ENCODE measurements around the gene NXN.

NXN gene

GRCh38 chr17:948284-948852 is 31.2 kb downstream of the NXN start:
- no peak overlapping the region for H3K4me3 ChIP-seq (ENCODE audit: low read depth, low read length)
- POLR2A ChIA-PET, result no interaction called here
- CTCF ChIA-PET, result no interaction called here
- no peak for DNase-seq (ENCODE audit: low read depth, low spot score)
- TF ChIP-seq CTCF (IDR thresholded peaks at IDR 0.05; ENCODE audit: insufficient read depth, low read length, missing control alignments), result no peak

GRCh38 chr17:946510-947236 is 32.9 kb downstream of the NXN start:
- no peak overlapping the region for H3K4me3 ChIP-seq (ENCODE audit: low read depth, low read length)
- DNase-seq (ENCODE audit: low read depth, low spot score), result no peak
- ChIA-PET POLR2A (no interaction called here), CTCF (interaction anchor here (0.8 kb wide), 1 partner anchor 9 kb away, joined by 3 read pairs; no protein-coding TSS in a partner anchor)
- no peak for TF ChIP-seq CTCF (IDR thresholded peaks at IDR 0.05; ENCODE audit: insufficient read depth, low read length, missing control alignments)

- POLR2A ChIA-PET, result no interaction called here
- H3K4me3 ChIP-seq (ENCODE audit: low read depth, low read length), result no peak overlapping the region
- TF ChIP-seq CTCF (IDR thresholded peaks at IDR 0.05; ENCODE audit: insufficient read depth, low read length, missing control alignments), result no peak
- CTCF ChIA-PET, result interaction anchor here (0.7 to 0.8 kb wide), 2 partner anchors 8 to 16 kb away, joined by 3 to 4 read pairs; no protein-coding TSS in a partner anchor
- no peak for DNase-seq (ENCODE audit: low read depth, low spot score)
These were observed 33.9 kb downstream of the NXN start for GRCh38 chr17:945672-946071.

- POLR2A ChIA-PET, result no interaction called here
- no peak for TF ChIP-seq CTCF (IDR thresholded peaks at IDR 0.05; ENCODE audit: insufficient read depth, low read length, missing control alignments)
- no peak overlapping the region for H3K4me3 ChIP-seq (ENCODE audit: low read depth, low read length)
- CTCF ChIA-PET, result interaction anchor here (1.1 to 1.6 kb wide), 4 partner anchors 12 to 149 kb away, joined by 3 to 4 read pairs (median 3); partner anchors contain the start of gene NXN
- DNase-seq (ENCODE audit: low read depth, low spot score), result no peak
These were observed 35.2 kb downstream of the NXN start for GRCh38 chr17:944266-944826.

GRCh38 chr17:935485-935884 is 44.1 kb downstream of the NXN start:
- DNase-seq (ENCODE audit: low read depth, low spot score), result no peak
- no peak for TF ChIP-seq CTCF (IDR thresholded peaks at IDR 0.05; ENCODE audit: insufficient read depth, low read length, missing control alignments)
- CTCF ChIA-PET, result interaction anchor here (1.3 kb wide), 1 partner anchor 19 kb away, joined by 3 read pairs; no protein-coding TSS in a partner anchor
- no peak overlapping the region for H3K4me3 ChIP-seq (ENCODE audit: low read depth, low read length)
- POLR2A ChIA-PET, result interaction anchor here (1.9 kb wide), 1 partner anchor 16 kb away, joined by 7 read pairs; no protein-coding TSS in a partner anchor
